Fibroblast of the aortic adventitia (primary cell): ENCODE results near the gene GPR176. TPM values are rescaled to one million over a fixed set of nuclear protein-coding genes. Genes with fewer than 3 reads are reported as not detected.
A peak's percentile ranks its signal among the peaks of the same experiment; 100 is the strongest.

Source experiments
- DNase-seq: peaks from one replicate; pipeline ENCODE4 v3.0.0-alpha.2; 2010; ENCODE audit warnings: low read depth
- H3K4me3 ChIP-seq: 2 replicates; pipeline ENCODE4 v1.5.1; 2011; ENCODE audit warnings: low read depth, mild to moderate bottlenecking, control low read depth, low read length, moderate library complexity
- CTCF ChIP-seq: IDR thresholded peaks from 2 replicates; pipeline ENCODE4 v1.5.1; 2011; ENCODE audit warnings: mild to moderate bottlenecking, low read length, control low read depth, inconsistent platforms; ENCODE audit not compliant: insufficient read depth
- total RNA-seq: library from RNA; depleted of rRNA; stranded (reverse); fragments of >200 nt; gene quantifications from 2 replicates; pipeline ENCODE4 v1.2.3, GENCODE V29; 2012; ENCODE audit warnings: low replicate concordance

The GPR176 gene
- total RNA-seq, 1 donor = 160 TPM

GRCh38 chr15:39946862-39947261, 26.8 kb upstream of the GPR176 start:
- no peak for TF ChIP-seq CTCF
- peak; percentile 16 for DNase-seq
- H3K4me3 ChIP-seq = no peak overlapping the region

GRCh38 chr15:39944726-39945125, 24.7 kb upstream of the GPR176 start:
- no peak overlapping the region for H3K4me3 ChIP-seq
- TF ChIP-seq CTCF = no peak
- DNase-seq = peak; percentile 98

DNA sequence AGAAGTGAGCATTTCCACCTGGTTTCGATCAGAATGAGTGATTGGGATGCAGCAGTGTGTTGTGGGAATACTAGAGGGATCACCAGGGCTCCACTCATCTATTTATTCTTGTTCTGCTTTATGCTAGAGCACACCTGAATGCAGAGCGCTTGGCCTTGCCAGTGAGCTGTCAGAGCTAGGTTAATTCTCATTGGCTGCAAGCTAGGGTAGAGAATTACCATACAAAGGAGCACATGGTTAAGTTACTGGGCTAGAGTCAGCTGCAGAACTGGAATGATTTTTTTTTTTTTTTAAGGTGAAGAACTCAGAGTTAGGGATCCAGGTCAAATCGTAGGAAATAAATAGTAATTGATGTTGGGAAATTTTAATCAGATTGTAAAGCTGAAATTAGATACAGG, 22.7 kb upstream of the GPR176 start:
- TF ChIP-seq CTCF = no peak
- no peak for DNase-seq
- H3K4me3 ChIP-seq = no peak overlapping the region

DNA sequence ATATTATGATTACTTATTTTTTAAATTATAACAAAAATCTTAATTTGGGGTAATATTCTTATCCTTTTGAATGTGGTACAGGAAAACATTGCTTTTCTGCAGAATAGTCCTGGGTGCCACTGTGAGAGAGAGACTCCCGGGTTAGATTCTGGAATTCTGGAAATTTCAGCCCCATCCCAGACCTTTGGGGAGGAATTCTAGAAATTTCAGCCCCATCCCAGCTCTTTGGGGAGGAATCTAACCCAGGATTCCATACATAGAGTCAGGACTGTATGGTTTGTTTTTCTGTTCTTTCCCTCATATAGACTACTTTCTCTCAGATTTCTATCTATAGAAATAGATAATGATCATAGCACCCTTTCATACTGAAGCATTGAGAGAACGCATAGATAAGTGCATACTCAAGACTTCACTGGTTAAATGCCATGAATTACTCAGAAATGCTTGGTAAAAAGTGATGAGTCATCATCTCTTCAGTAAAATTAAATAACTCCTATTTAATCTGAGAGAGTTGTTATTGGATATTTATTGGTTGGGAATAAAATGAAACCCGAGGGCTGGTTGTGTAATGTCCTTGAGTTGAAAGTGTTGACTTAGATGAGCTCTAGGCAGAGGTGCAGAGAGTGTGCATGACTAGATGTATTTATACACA, 22.2 kb upstream of the GPR176 start:
- peak; percentile 64 for DNase-seq
- TF ChIP-seq CTCF = no peak
- no peak overlapping the region for H3K4me3 ChIP-seq

GRCh38 chr15:39939487-39940452, 19.7 kb upstream of the GPR176 start:
- no peak for DNase-seq
- H3K4me3 ChIP-seq = no peak overlapping the region
- TF ChIP-seq CTCF = no peak

DNA sequence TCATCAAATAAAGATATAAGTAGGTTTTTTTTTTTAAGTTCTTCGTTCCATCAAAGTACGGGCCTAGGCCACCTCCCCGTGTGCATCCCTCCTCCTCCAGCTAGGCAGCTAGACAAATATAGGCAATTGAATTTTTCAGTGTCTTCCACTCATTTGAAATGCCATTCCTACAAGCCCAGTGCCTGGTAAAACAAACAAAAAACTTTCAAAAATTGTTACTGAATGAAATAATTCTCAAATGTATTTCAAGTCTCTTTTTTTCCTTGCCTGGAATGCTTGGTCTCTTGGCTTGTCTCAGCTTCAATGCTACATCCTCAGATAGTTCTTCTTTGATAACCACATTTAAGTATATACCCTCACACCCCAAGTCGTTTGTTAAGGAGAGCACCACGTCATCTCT, 17.6 kb upstream of the GPR176 start:
- DNase-seq = no peak
- no peak overlapping the region for H3K4me3 ChIP-seq
- no peak for TF ChIP-seq CTCF
